ENCODE results near the gene PARD3B.

The PARD3B gene

GRCh38 chr2:205510345-205510744 lies 965.1 kb downstream of the PARD3B start:
- TF ChIP-seq EZH2phosphoT487 (IDR thresholded peaks at IDR 0.05; ENCODE audit: low read length) (no peak), EZH2 (optimal IDR thresholded peaks at IDR 0.05; ENCODE audit: low read depth, low read length) (no peak), CTCF (IDR thresholded peaks at IDR 0.05; ENCODE audit: low read length) (no peak)
- DNase-seq: no peak
- no peaks in the 10 kb centered on the region for H4K20me1 ChIP-seq (ENCODE audit: insufficient read depth, low read length)

DNA sequence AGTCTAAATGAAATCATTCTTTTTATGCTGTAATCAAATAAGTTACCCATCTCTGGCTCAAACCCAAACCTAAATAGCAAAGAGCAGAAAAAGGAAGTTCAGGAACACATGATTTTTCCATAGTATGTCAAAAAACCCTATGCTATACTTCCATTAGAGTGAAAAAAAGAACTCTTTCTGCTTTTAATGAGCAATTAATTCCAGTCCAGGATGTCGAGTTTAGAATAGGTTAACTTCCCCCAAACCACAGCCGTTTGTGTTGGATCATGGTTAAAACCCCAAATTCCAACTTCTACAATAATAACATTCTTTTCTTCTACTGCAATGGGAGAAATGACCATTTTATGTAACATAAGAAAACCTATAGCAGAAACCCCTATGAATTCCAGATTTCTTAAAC lies 965.9 kb downstream of the PARD3B start:
- H3K9ac ChIP-seq (ENCODE audit: low read length): no peak overlapping the region
- no peak overlapping the region for H3K4me2 ChIP-seq (ENCODE audit: low read depth, low read length)
- no peaks in the 10 kb centered on the region for H3K27me3 ChIP-seq (replicated peaks; ENCODE audit: insufficient read depth, low read length)
- no peak for TF ChIP-seq EZH2phosphoT487 (IDR thresholded peaks at IDR 0.05; ENCODE audit: low read length)
- TF ChIP-seq EZH2 (optimal IDR thresholded peaks at IDR 0.05; ENCODE audit: low read depth, low read length): no peak
- TF ChIP-seq CTCF (IDR thresholded peaks at IDR 0.05; ENCODE audit: low read length): no peak
- no peak overlapping the region for H3K4me3 ChIP-seq (ENCODE audit: low read length)
- no peaks in the 10 kb centered on the region for H3K9me2 ChIP-seq (replicated peaks; ENCODE audit: insufficient read depth, low read length)
- no peaks in the 10 kb centered on the region for H3K36me3 ChIP-seq (replicated peaks; ENCODE audit: insufficient read depth, low read length)
- H3K27ac ChIP-seq (ENCODE audit: low read length): no peak overlapping the region
- no peak for DNase-seq
- H3K79me2 ChIP-seq (ENCODE audit: low read length): no peaks in the 10 kb centered on the region
- H3F3A ChIP-seq (ENCODE audit: insufficient read depth, low read length): no peaks in the 10 kb centered on the region
- H3K9me3 ChIP-seq (replicated peaks; ENCODE audit: insufficient read depth, low read length): no peaks in the 10 kb centered on the region
- H2AFZ ChIP-seq (ENCODE audit: low read length): no peak overlapping the region
- no peaks in the 10 kb centered on the region for H3K4me1 ChIP-seq (ENCODE audit: low read length)
- H4K20me1 ChIP-seq (ENCODE audit: insufficient read depth, low read length): no peaks in the 10 kb centered on the region

More at GRCh38 chr2:205510345-205510744, 965.1 kb downstream of the PARD3B start:
- Histone ChIP-seq H2AFZ (ENCODE audit: low read length) (no peak overlapping the region), H3K4me2 (ENCODE audit: low read depth, low read length) (no peak overlapping the region), H3K9ac (ENCODE audit: low read length) (no peak overlapping the region), H3K27me3 (replicated peaks; ENCODE audit: insufficient read depth, low read length) (no peaks in the 10 kb centered on the region), H3K9me2 (replicated peaks; ENCODE audit: insufficient read depth, low read length) (no peaks in the 10 kb centered on the region), H3K4me1 (ENCODE audit: low read length) (no peaks in the 10 kb centered on the region), H3K4me3 (ENCODE audit: low read length) (no peak overlapping the region), H3K27ac (ENCODE audit: low read length) (no peak overlapping the region), H3K36me3 (replicated peaks; ENCODE audit: insufficient read depth, low read length) (no peaks in the 10 kb centered on the region), H3K79me2 (ENCODE audit: low read length) (no peaks in the 10 kb centered on the region), H3F3A (ENCODE audit: insufficient read depth, low read length) (no peaks in the 10 kb centered on the region), H3K9me3 (replicated peaks; ENCODE audit: insufficient read depth, low read length) (no peaks in the 10 kb centered on the region)

DNA sequence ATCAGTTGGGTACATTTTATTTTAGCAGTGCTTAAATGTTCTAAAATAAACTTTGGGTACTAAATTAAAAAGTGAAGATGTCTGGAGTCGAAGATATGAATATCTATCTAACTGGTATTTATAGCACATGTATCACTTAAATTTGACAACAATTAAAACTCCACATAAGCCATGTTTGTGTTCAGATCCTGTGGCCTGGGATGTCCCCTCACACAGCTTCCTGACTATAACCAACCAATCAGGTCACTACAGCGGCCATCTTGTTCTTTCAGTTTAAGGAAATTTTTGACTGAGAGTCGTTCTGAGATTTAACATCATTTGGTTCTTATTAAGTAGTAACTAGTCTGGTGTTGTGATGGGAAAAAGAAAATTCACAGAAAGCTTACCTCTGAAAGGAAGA lies 966.4 kb downstream of the PARD3B start:
- no peak for DNase-seq
- Histone ChIP-seq H3K27ac (ENCODE audit: low read length) (no peak overlapping the region), H3K36me3 (replicated peaks; ENCODE audit: insufficient read depth, low read length) (no peaks in the 10 kb centered on the region), H3K27me3 (replicated peaks; ENCODE audit: insufficient read depth, low read length) (no peaks in the 10 kb centered on the region), H3K79me2 (ENCODE audit: low read length) (no peaks in the 10 kb centered on the region), H3K4me3 (ENCODE audit: low read length) (no peak overlapping the region), H2AFZ (ENCODE audit: low read length) (no peak overlapping the region), H3K4me2 (ENCODE audit: low read depth, low read length) (no peak overlapping the region), H3F3A (ENCODE audit: insufficient read depth, low read length) (no peaks in the 10 kb centered on the region), H3K9me3 (replicated peaks; ENCODE audit: insufficient read depth, low read length) (no peaks in the 10 kb centered on the region), H4K20me1 (ENCODE audit: insufficient read depth, low read length) (no peaks in the 10 kb centered on the region), H3K4me1 (ENCODE audit: low read length) (no peaks in the 10 kb centered on the region), H3K9ac (ENCODE audit: low read length) (no peak overlapping the region), H3K9me2 (replicated peaks; ENCODE audit: insufficient read depth, low read length) (no peaks in the 10 kb centered on the region)
- TF ChIP-seq EZH2 (optimal IDR thresholded peaks at IDR 0.05; ENCODE audit: low read depth, low read length): no peak
- no peak for TF ChIP-seq EZH2phosphoT487 (IDR thresholded peaks at IDR 0.05; ENCODE audit: low read length)
- no peak for TF ChIP-seq CTCF (IDR thresholded peaks at IDR 0.05; ENCODE audit: low read length)

Data from MM.1S (cell line).